GM19328 (cell line): ENCODE data around the gene UBA52.

Experiments
- ATAC-seq: cut with Tn5 transposase; IDR thresholded peaks from one replicate; pipeline ENCODE4 v1.9.1; 2021; ENCODE audit warnings: mild to moderate bottlenecking, moderate library complexity; ENCODE audit not compliant: unreplicated experiment

UBA52 gene

GRCh38 chr19:18607226-18608101, 35.8 kb downstream of the UBA52 start:
- no peak for ATAC-seq

GRCh38 chr19:18608102-18608804, 36.6 kb downstream of the UBA52 start:
- ATAC-seq = no peak

- no peak for ATAC-seq
These were observed 37.4 kb downstream of the UBA52 start for GRCh38 chr19:18608805-18609716.

- no peak for ATAC-seq
These were observed 38.0 kb downstream of the UBA52 start for GRCh38 chr19:18609717-18610051.

- ATAC-seq = no peak
These were observed 38.5 kb downstream of the UBA52 start for GRCh38 chr19:18610245-18610555.

- no peak for ATAC-seq
These were observed 39.1 kb downstream of the UBA52 start for GRCh38 chr19:18610556-18611326.

GRCh38 chr19:18611327-18612050, 39.8 kb downstream of the UBA52 start:
- ATAC-seq = no peak

- ATAC-seq = no peak
These were observed 40.6 kb downstream of the UBA52 start for GRCh38 chr19:18612051-18612771.

- ATAC-seq = no peak
These were observed 41.3 kb downstream of the UBA52 start, which contains the start of gene TMEM59L for GRCh38 chr19:18612772-18613588. Gene TMEM59L (plus strand): TSS chr19:18612870. CDS start chr19:18612959, 89 bp downstream.

- ATAC-seq = no peak
These were observed 42.1 kb downstream of the UBA52 start for GRCh38 chr19:18613589-18614234.

GRCh38 chr19:18616023-18616422, 44.4 kb downstream of the UBA52 start:
- no peak for ATAC-seq

- ATAC-seq = no peak
These were observed 45.9 kb downstream of the UBA52 start for GRCh38 chr19:18617562-18617961.

- ATAC-seq = no peak
These were observed 46.6 kb downstream of the UBA52 start for GRCh38 chr19:18618236-18618635.

- ATAC-seq = no peak
These were observed 48.7 kb downstream of the UBA52 start for GRCh38 chr19:18620311-18620710.

- no peak for ATAC-seq
These were observed 49.2 kb downstream of the UBA52 start for GRCh38 chr19:18620902-18621301.

- ATAC-seq = no peak
These were observed 55.2 kb downstream of the UBA52 start for GRCh38 chr19:18626906-18627305.
